Subcutaneous adipose tissue (tissue), 4 donors: ENCODE measurements around the gene ARHGAP32. TPM values are rescaled to one million over a fixed set of nuclear protein-coding genes. Genes with fewer than 3 reads are reported as not detected.

Experiments
- CTCF ChIP-seq: fragments of 450-650 bp; IDR thresholded peaks from one replicate; pipeline ENCODE4 v1.5.1; 2016; ENCODE audit warnings: low read depth, mild to moderate bottlenecking, control low read depth, antibody characterized with exemption, moderate library complexity
- total RNA-seq, 4 donors: library from RNA; depleted of rRNA; stranded (reverse); fragments of >200 nt; gene quantifications; one replicate each; pipeline ENCODE4 v1.1.0, GENCODE V29; 2016

Gene ARHGAP32
- total RNA-seq, 4 donors from 2014 or later: 10.9 to 19.6 (median 16.0) TPM

DNA sequence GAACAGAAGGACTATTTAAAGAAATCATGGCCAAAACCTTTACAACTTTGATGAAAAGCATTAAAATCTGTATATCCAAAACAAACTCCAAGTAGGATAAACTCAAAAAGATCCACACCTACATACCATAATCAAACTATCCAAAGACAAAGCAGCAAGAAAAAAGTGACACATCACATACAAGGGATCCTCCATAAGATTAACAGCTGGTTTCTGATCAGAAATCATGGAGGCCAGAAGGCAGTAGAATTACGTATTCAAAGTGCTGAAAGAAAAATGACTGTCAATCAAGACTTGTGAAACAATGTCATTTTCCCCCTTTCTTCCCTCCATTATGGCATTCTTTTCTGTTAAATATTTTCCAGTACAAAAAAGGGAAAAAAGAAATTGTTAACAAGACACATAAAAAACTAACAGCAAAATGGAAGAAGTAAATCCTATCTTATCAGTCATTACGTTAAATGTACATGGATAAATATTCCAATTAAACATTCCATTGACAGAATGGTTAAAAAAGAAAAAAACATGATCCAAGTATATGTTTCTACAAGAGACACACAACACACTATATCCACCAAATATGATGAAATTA is 34.2 kb upstream of the ARHGAP32 start:
- TF ChIP-seq CTCF: no peak

- no peak for TF ChIP-seq CTCF
These were observed 33.1 kb upstream of the ARHGAP32 start for GRCh38 chr11:129225190-129225589.

DNA sequence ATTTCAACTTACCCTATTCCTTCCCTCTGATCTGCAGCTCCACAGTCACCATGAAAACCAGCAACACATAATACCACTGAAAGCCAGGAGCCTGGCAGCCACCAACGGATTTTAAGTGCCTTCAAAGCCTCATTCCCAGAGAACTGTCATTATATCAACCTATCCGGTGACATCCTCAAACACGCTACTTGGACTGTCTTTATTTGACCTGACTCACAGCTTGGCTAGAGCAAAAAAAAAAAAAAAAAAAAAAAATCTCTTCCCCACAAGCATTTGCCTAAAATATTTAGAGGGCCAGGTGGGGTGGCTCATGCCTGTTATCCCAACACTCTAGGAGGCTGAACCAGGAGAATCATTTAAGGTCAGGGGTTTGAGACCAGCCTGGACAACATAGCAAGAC is 32.4 kb upstream of the ARHGAP32 start:
- no peak for TF ChIP-seq CTCF

DNA sequence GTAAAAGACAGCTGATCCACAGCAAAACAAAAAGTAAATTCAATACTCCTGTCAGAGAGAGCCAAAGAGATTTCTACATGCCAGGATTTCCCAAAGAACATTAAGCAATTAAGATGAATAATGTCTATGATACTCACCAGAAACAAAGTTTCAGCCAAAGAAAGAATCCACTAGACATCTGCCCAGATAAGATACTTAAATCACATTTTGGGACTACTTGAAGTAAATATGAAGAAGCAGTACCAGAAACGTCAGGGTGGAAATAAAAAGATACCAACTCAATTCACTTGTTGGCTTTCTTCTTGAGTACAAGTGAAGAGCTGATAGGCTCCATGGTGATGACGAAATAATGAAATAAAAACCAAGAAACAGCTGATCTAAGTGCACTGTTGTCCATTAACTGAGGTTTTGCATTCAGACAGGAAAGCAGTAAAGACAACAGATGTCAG is 31.6 kb upstream of the ARHGAP32 start:
- no peak for TF ChIP-seq CTCF

DNA sequence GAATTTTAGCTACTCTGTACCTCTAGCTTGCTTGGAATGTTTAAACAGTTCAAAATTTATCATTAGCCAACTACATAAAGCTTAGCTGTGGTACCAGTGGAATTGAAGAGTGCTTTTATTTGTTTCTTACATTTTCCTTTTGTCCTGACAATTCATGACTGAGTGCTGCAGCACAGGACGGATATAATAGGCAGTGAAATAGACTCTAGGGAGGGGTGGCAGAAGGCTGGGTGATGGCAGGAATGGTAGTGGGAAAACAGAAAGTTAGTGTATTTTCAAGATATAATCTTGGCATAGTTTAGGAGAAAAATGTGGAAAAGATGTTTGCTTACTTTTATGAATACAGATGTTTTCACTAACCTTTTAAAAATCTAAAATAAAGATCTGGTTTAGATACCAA is 31.1 kb upstream of the ARHGAP32 start:
- TF ChIP-seq CTCF: no peak

GRCh38 chr11:129222158-129222557 is 30.0 kb upstream of the ARHGAP32 start:
- no peak for TF ChIP-seq CTCF

DNA sequence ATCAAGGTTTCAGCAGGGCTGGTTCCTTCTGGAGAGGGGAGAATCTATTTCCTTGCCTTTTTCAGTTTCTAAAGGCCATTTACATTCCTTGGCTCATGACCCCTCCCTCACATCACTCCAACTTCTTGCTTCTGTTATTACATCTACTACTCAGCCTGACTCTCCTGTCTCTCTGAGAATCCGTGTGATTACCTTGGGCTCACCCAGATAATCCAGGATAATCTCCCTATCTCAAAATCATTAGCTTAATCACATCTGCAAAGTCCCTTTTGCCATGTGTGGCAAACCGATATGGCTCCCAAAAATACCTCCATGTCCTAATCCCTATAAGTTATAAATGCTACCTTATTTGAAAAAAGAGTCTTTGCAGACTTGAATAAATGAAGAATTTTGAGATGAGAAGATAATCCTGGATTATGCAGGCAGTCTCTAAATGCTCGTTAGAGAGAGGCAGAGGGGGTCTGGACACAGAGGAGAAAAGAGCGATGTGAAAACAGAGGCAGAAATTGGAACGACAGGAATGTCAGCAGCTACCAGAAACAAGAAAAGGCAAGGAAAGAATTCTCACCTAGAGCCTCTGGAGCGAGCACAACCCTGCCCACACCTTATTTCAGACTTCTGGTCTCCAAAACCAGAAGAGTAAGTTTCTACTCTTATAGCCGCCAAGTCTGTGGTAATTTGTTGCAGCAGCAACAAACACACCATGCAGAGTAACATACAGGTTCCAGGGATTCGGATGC is 23.6 kb upstream of the ARHGAP32 start:
- no peak for TF ChIP-seq CTCF
